Fibroblast of lung (primary cell): ENCODE data around the gene NOA1. TPM values are rescaled to one million over a fixed set of nuclear protein-coding genes. Genes with fewer than 3 reads are reported as not detected.

Experiments used
- DNase-seq, 2 donors: peaks; one replicate each; pipeline versions ENCODE4 v3.0.0 to v3.0.0-alpha.2; 2010; ENCODE audit warnings: low read depth in 2 of 2
- H2AFZ ChIP-seq: 2 replicates; pipeline ENCODE4 v1.5.1; 2012; ENCODE audit warnings: low read length, control low read depth, inconsistent platforms
- H3K27ac ChIP-seq: 2 replicates; pipeline ENCODE4 v1.5.1; 2011; ENCODE audit warnings: low read length, control low read depth; ENCODE audit not compliant: insufficient read depth
- H3K27me3 ChIP-seq: 2 replicates; pipeline ENCODE4 v1.5.1; 2011; ENCODE audit warnings: mild to moderate bottlenecking, low read length; ENCODE audit not compliant: control insufficient read depth, insufficient read depth
- H3K36me3 ChIP-seq: 2 replicates; pipeline ENCODE4 v1.5.1; 2011; ENCODE audit warnings: low read length; ENCODE audit not compliant: control insufficient read depth, insufficient read depth
- H3K4me1 ChIP-seq: 2 replicates; pipeline ENCODE4 v1.5.1; 2011; ENCODE audit warnings: low read length; ENCODE audit not compliant: control insufficient read depth, insufficient read depth; ENCODE audit errors: extremely low read depth
- H3K4me2 ChIP-seq: 2 replicates; pipeline ENCODE4 v1.5.1; 2011; ENCODE audit warnings: low read length, control low read depth; ENCODE audit not compliant: insufficient read depth; ENCODE audit errors: extremely low read depth
- H3K4me3 ChIP-seq, 4 experiments: fragments of 200-600 bp in 1 of 4; sonication (generic) in 1 of 4; replicated peaks in 1 of 4; 2 replicates each; pipeline ENCODE4 v1.5.1; 2011 to 2016; ENCODE audit warnings: low read length in 4 of 4, low read depth in 3 of 4, mild to moderate bottlenecking in 3 of 4, control low read depth in 2 of 4, inconsistent platforms in 1 of 4, mixed read lengths in 1 of 4; ENCODE audit not compliant: insufficient read depth in 1 of 4; ENCODE audit errors: control extremely low read depth in 1 of 4
- H3K79me2 ChIP-seq: 2 replicates; pipeline ENCODE4 v1.5.1; 2012; ENCODE audit warnings: mild to moderate bottlenecking, low read length, inconsistent platforms; ENCODE audit not compliant: control insufficient read depth, insufficient read depth
- H3K9ac ChIP-seq: 2 replicates; pipeline ENCODE4 v1.5.1; 2011; ENCODE audit warnings: mild to moderate bottlenecking, low read length, control low read depth; ENCODE audit not compliant: insufficient read depth
- H3K9me3 ChIP-seq: 2 replicates; pipeline ENCODE4 v1.5.1; 2012; ENCODE audit warnings: low read depth, low read length; ENCODE audit not compliant: control insufficient read depth, insufficient read depth
- H4K20me1 ChIP-seq: 2 replicates; pipeline ENCODE4 v1.5.1; 2011; ENCODE audit warnings: low read length; ENCODE audit not compliant: control insufficient read depth, insufficient read depth; ENCODE audit errors: extremely low read depth
- CTCF ChIP-seq, 2 donors: IDR thresholded peaks in 1 of 2; conservative IDR thresholded peaks in 1 of 2; 1 replicate in 1 of 2; 2 replicates in 1 of 2; pipeline ENCODE4 v1.5.1; 2011 to 2012; ENCODE audit warnings: low read length in 2 of 2, control low read depth in 1 of 2, inconsistent platforms in 1 of 2, low read depth in 1 of 2, mild to moderate bottlenecking in 1 of 2
- EZH2 ChIP-seq: IDR thresholded peaks from 2 replicates; pipeline ENCODE4 v1.5.1; 2012; ENCODE audit warnings: low read length, control low read depth, mild to moderate bottlenecking; ENCODE audit errors: missing control alignments
- polyA plus RNA-seq, 2 donors: library from polyadenylated mRNA; depleted of rRNA in 1 of 2; stranded (reverse) in 1 of 2; unstranded in 1 of 2; fragments of >200 nt; gene quantifications; 2 replicates each; pipeline ENCODE4 v1.2.1, GENCODE V29; 2011 to 2012; ENCODE audit warnings: missing spikeins in 1 of 2
- total RNA-seq: library from RNA; depleted of rRNA; stranded (reverse); fragments of >200 nt; gene quantifications from 2 replicates; pipeline ENCODE4 v1.2.1, GENCODE V29; 2014

Gene NOA1
- total and polyA plus RNA-seq, 2 donors (not counting 1 experiment from before 2014, with no cell fraction given): 12.1 to 15.0 TPM

- Histone ChIP-seq H3K4me3 (no peak overlapping the region), H3K36me3 (no peaks in the 10 kb centered on the region), H3K79me2 (no peaks in the 10 kb centered on the region), H2AFZ (no peak overlapping the region), H3K4me2 (peak overlapping the region; percentile 32), H3K4me1 (peaks cover 6% of the 10 kb centered on the region), H3K27me3 (no peaks in the 10 kb centered on the region), H3K9me3 (no peaks in the 10 kb centered on the region), H4K20me1 (no peaks in the 10 kb centered on the region), H3K27ac (peak overlapping the region; percentile 61), H3K9ac (no peak overlapping the region)
- TF ChIP-seq EZH2 (no peak), CTCF (conservative IDR thresholded peaks at IDR 0.05 in 1 of 2, IDR thresholded peaks at IDR 0.05 in 1 of 2; ENCODE audit: low read depth in 1 of 2, low read length in 2 of 2) (no peak)
- DNase-seq: peak; percentile 76 to 91
These were observed 40.1 kb downstream of the NOA1 start for GRCh38 chr4:56937262-56937661.

DNA sequence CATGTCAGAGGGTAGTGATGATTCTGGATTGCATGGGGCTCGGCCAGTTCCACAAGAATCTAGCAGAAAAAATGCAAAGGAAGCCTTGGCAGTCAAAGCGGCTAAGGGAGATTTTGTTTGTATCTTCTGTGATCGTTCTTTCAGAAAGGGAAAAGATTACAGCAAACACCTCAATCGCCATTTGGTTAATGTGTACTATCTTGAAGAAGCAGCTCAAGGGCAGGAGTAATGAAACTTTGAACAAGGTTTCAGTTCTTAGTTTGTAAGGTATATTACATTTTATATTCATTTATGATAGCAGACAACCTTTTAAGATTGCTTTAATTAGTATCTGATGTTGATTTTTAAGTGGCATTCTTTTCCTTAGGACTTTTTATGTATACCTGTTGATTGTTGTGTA is 45.5 kb downstream of the NOA1 start:
- DNase-seq: no peak
- Histone ChIP-seq H3K36me3 (peaks cover 4% of the 10 kb centered on the region), H3K27ac (no peak overlapping the region), H3K4me3 (no peak overlapping the region), H3K4me1 (no peaks in the 10 kb centered on the region), H3K9ac (no peak overlapping the region), H3K4me2 (no peak overlapping the region), H4K20me1 (no peaks in the 10 kb centered on the region), H3K79me2 (no peaks in the 10 kb centered on the region), H2AFZ (no peak overlapping the region), H3K9me3 (no peaks in the 10 kb centered on the region), H3K27me3 (no peaks in the 10 kb centered on the region)
- TF ChIP-seq CTCF (conservative IDR thresholded peaks at IDR 0.05 in 1 of 2, IDR thresholded peaks at IDR 0.05 in 1 of 2; ENCODE audit: low read depth in 1 of 2, low read length in 2 of 2) (no peak), EZH2 (no peak)

DNA sequence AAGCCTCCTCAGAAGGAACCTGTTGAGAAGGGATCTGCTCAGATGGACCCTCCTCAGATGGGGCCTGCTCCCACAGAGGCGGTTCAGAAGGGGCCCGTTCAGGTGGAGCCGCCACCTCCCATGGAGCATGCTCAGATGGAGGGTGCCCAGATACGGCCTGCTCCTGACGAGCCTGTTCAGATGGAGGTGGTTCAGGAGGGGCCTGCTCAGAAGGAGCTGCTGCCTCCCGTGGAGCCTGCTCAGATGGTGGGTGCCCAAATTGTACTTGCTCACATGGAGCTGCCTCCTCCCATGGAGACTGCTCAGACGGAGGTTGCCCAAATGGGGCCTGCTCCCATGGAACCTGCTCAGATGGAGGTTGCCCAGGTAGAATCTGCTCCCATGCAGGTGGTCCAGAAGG is 46.8 kb downstream of the NOA1 start:
- no peak for DNase-seq
- H4K20me1 ChIP-seq: no peaks in the 10 kb centered on the region
- H3K4me3 ChIP-seq: no peak overlapping the region
- H2AFZ ChIP-seq: no peak overlapping the region
- H3K4me1 ChIP-seq: no peaks in the 10 kb centered on the region
- H3K27me3 ChIP-seq: no peaks in the 10 kb centered on the region
- no peaks in the 10 kb centered on the region for H3K79me2 ChIP-seq
- no peak for TF ChIP-seq CTCF (conservative IDR thresholded peaks at IDR 0.05 in 1 of 2, IDR thresholded peaks at IDR 0.05 in 1 of 2; ENCODE audit: low read depth in 1 of 2, low read length in 2 of 2)
- no peak for TF ChIP-seq EZH2
- peaks cover 4% of the 10 kb centered on the region for H3K36me3 ChIP-seq
- H3K4me2 ChIP-seq: no peak overlapping the region
- no peak overlapping the region for H3K27ac ChIP-seq
- H3K9me3 ChIP-seq: no peaks in the 10 kb centered on the region
- no peak overlapping the region for H3K9ac ChIP-seq
